ENCODE measurements around the gene PPFIA2.

DNA sequence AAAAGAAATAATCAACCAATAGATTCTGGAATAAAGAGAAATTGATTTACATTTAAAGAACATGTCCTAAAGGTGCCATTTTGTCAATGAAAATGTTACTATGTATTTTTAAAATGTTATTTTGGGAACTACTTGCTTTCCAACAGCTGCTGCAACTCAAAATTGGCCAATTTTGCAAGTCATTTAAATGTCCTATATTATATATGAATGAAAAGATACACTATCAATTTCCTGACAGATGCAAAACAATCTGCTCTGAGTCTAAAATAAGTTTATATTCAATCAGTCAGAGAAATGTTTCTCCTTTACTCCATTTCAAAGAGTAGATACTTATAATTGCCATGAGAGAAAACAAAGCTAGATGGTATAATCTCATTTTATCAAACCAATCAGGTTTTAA, 434.1 kb downstream of the PPFIA2 start:
- TF ChIP-seq CTCF (IDR thresholded peaks at IDR 0.05) (no peak), PBX3 (IDR thresholded peaks at IDR 0.05) (no peak), GABPA (IDR thresholded peaks at IDR 0.05; ENCODE audit: low read depth) (no peak), REST (IDR thresholded peaks at IDR 0.05; ENCODE audit: low read depth, low read length) (no peak), EP300 (IDR thresholded peaks at IDR 0.05; ENCODE audit: borderline replicate concordance in 1 of 2, low read depth in 1 of 2, low read length in 1 of 2) (no peak), YY1 (IDR thresholded peaks at IDR 0.05; ENCODE audit: low read depth) (no peak)
- TF ChIP-seq, protein P1, sequence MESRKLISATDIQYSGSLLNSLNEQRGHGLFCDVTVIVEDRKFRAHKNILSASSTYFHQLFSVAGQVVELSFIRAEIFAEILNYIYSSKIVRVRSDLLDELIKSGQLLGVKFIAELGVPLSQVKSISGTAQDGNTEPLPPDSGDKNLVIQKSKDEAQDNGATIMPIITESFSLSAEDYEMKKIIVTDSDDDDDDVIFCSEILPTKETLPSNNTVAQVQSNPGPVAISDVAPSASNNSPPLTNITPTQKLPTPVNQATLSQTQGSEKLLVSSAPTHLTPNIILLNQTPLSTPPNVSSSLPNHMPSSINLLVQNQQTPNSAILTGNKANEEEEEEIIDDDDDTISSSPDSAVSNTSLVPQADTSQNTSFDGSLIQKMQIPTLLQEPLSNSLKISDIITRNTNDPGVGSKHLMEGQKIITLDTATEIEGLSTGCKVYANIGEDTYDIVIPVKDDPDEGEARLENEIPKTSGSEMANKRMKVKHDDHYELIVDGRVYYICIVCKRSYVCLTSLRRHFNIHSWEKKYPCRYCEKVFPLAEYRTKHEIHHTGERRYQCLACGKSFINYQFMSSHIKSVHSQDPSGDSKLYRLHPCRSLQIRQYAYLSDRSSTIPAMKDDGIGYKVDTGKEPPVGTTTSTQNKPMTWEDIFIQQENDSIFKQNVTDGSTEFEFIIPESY (IDR thresholded peaks at IDR 0.05; ENCODE audit: borderline replicate concordance, low read depth): no peak
